ENCODE data around the gene GEMIN4.

GEMIN4 gene

DNA sequence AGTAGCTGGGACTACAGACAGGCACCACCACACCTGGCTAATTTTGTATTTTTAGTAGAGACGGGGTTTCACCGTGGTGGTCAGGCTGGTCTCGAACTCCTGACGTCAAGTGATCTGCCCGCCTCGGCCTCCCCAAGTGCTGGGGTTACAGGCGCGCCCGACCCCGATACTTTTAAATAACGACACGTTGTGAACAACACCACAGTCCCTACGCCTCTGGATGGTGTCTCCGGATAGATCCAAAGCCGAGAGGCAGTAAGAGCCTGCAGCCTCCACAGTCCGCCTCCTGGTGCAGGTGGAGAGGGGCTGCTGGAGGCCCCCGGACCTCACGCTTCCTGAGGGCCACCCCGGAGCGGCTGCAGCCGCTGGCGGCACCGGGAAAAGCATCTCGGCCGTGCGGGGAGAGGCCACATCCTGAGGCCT is 20.4 kb downstream of the GEMIN4 start (continued):
- TF ChIP-seq ZNF221 (tag by site-specific recombination; IDR thresholded peaks at IDR 0.05; ENCODE audit: borderline replicate concordance): no peak

DNA sequence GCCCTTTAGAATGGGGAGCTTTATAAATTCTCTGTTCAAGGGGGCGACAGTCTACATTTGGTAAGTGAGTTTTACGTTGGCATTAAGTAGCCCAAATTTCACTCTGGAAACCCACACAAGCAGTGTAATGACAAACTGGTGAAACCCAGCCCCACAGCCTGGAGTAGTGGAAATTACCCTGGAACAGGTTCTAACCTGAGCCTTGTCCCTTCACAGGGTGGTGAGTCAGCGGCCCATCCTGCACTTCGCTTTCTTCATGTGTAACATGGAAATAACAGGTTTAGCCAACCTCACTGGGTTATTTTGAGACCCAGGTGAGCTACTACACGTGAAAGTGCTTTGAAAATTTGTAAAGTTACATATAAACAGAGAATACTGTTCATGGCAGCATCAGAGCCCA is 23.2 kb downstream of the GEMIN4 start:
- CTCF ChIA-PET: interaction anchor here (1.1 kb wide), 1 partner anchor 252 kb away, joined by 4 read pairs; no protein-coding TSS in a partner anchor
- H3K4me3 ChIP-seq (ENCODE audit: low read depth, low read length): no peak overlapping the region
- TF ChIP-seq ZIC2 (tag by site-specific recombination; IDR thresholded peaks at IDR 0.05): no peak
- no peak for TF ChIP-seq BCL6B (tag by site-specific recombination; IDR thresholded peaks at IDR 0.05)
- TF ChIP-seq ZNF555 (tag by site-specific recombination; conservative IDR thresholded peaks at IDR 0.05): no peak
- TF ChIP-seq ZNF202 (tag by site-specific recombination; IDR thresholded peaks at IDR 0.05; ENCODE audit: borderline replicate concordance): no peak
- no peak for TF ChIP-seq PRDM4 (tag by site-specific recombination; IDR thresholded peaks at IDR 0.05)
- no peak for TF ChIP-seq BCL11B (tag by site-specific recombination; IDR thresholded peaks at IDR 0.05; ENCODE audit: low read depth)
- TF ChIP-seq ZNF623 (tag by site-specific recombination; IDR thresholded peaks at IDR 0.05): no peak
- no peak for TF ChIP-seq ZNF423 (tag by site-specific recombination; IDR thresholded peaks at IDR 0.05)
- TF ChIP-seq BCL11A (tag by site-specific recombination; IDR thresholded peaks at IDR 0.05; ENCODE audit: low read depth): no peak
- TF ChIP-seq ZEB2 (tag by site-specific recombination; IDR thresholded peaks at IDR 0.05): no peak
- TF ChIP-seq REPIN1 (tag by site-specific recombination; IDR thresholded peaks at IDR 0.05; ENCODE audit: low read depth): no peak
- TF ChIP-seq, protein P1, sequence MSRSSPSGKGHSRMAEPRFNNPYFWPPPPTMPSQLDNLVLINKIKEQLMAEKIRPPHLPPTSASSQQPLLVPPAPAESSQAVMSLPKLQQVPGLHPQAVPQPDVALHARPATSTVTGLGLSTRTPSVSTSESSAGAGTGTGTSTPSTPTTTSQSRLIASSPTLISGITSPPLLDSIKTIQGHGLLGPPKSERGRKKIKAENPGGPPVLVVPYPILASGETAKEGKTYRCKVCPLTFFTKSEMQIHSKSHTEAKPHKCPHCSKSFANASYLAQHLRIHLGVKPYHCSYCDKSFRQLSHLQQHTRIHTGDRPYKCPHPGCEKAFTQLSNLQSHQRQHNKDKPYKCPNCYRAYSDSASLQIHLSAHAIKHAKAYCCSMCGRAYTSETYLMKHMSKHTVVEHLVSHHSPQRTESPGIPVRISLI (tag by site-specific recombination; IDR thresholded peaks at IDR 0.05): no peak
- TF ChIP-seq, protein P2, sequence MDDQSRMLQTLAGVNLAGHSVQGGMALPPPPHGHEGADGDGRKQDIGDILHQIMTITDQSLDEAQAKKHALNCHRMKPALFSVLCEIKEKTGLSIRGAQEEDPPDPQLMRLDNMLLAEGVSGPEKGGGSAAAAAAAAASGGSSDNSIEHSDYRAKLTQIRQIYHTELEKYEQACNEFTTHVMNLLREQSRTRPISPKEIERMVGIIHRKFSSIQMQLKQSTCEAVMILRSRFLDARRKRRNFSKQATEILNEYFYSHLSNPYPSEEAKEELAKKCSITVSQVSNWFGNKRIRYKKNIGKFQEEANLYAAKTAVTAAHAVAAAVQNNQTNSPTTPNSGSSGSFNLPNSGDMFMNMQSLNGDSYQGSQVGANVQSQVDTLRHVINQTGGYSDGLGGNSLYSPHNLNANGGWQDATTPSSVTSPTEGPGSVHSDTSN (CRISPR knock-in tag; IDR thresholded peaks at IDR 0.05): no peak
- no peak for TF ChIP-seq ZNF670 (tag by site-specific recombination; IDR thresholded peaks at IDR 0.05; ENCODE audit: low read depth)
- no peak for TF ChIP-seq TCF7L2 (IDR thresholded peaks at IDR 0.05; ENCODE audit: borderline replicate concordance, low read depth, low read length)
- TF ChIP-seq ZNF324 (tag by site-specific recombination; IDR thresholded peaks at IDR 0.05): no peak
- TF ChIP-seq ZNF335 (tag by site-specific recombination; conservative IDR thresholded peaks at IDR 0.05): no peak
- no peak for TF ChIP-seq ZBTB6 (tag by site-specific recombination; IDR thresholded peaks at IDR 0.05)
- peaks cover under 1 to 5% of the 10 kb centered on the region in 2 experiments; a peak in 2 of 3 replicates for H3K36me3 ChIP-seq (ENCODE audit: control insufficient read depth in 2 of 2, insufficient read depth in 1 of 2, low read length in 2 of 2)
- POLR2A ChIA-PET: no interaction called here
- no peak overlapping the region for H3K27ac ChIP-seq (ENCODE audit: extremely low read depth, low read depth, low read length)
- no peaks in the 10 kb centered on the region for H3K9me3 ChIP-seq (ENCODE audit: control insufficient read depth, insufficient read depth, low read depth, low read length)
- no peaks in the 10 kb centered on the region for H3K4me1 ChIP-seq (ENCODE audit: control insufficient read depth, insufficient read depth, low read length)
